HG03097 (cell line): ENCODE results near the gene SGMS1.

Source experiments
- ATAC-seq: cut with Tn5 transposase; IDR thresholded peaks from one replicate; pipeline ENCODE4 v1.9.1; 2021; ENCODE audit not compliant: unreplicated experiment, low FRiP score

The SGMS1 gene

GRCh38 chr10:50636618-50637579, 13.1 kb upstream of the SGMS1 start:
- no peak for ATAC-seq

- no peak for ATAC-seq
Measured at GRCh38 chr10:50635286-50635685, 11.5 kb upstream of the SGMS1 start.

GRCh38 chr10:50634479-50634878, 10.7 kb upstream of the SGMS1 start:
- ATAC-seq: no peak

GRCh38 chr10:50631052-50631451, 7.3 kb upstream of the SGMS1 start:
- ATAC-seq: no peak

- no peak for ATAC-seq
Measured at GRCh38 chr10:50629495-50630122, 5.9 kb upstream of the SGMS1 start.

GRCh38 chr10:50627896-50628295, 4.1 kb upstream of the SGMS1 start:
- no peak for ATAC-seq

- no peak for ATAC-seq
Measured at GRCh38 chr10:50627443-50627842, 3.7 kb upstream of the SGMS1 start.

- ATAC-seq: no peak
Measured at GRCh38 chr10:50625649-50626132, 1.9 kb upstream of the SGMS1 start.

GRCh38 chr10:50624866-50625501, 1.2 kb upstream of the SGMS1 start:
- ATAC-seq: peak; percentile 44

GRCh38 chr10:50624413-50624865, 683 bp upstream of the SGMS1 start:
- peak; percentile 51 for ATAC-seq

GRCh38 chr10:50622706-50623662, 772 bp downstream of the SGMS1 start:
- ATAC-seq: peak; percentile 10

GRCh38 chr10:50621968-50622705, 1.6 kb downstream of the SGMS1 start:
- ATAC-seq: peak; percentile 21

- no peak for ATAC-seq
Measured at GRCh38 chr10:50620899-50621298, 2.9 kb downstream of the SGMS1 start.

GRCh38 chr10:50619882-50620281, 3.9 kb downstream of the SGMS1 start:
- ATAC-seq: no peak

- ATAC-seq: no peak
Measured at GRCh38 chr10:50619166-50619565, 4.6 kb downstream of the SGMS1 start.

- no peak for ATAC-seq
Measured at GRCh38 chr10:50618624-50619023, 5.1 kb downstream of the SGMS1 start.

- no peak for ATAC-seq
Measured at GRCh38 chr10:50615658-50616057, 8.1 kb downstream of the SGMS1 start.

- ATAC-seq: no peak
Measured at GRCh38 chr10:50614444-50615137, 9.2 kb downstream of the SGMS1 start.
